H1 (cell line): ENCODE measurements around the gene ARHGEF4.

Experiments used
- CBX8 ChIP-seq: fragments of 300-800, 300-1000 bp; sonication (generic); IDR thresholded peaks from 2 replicates; pipeline ENCODE4 v1.7.1; 2016; ENCODE audit warnings: low read depth, low read length, borderline replicate concordance
- CHD1 ChIP-seq: IDR thresholded peaks from 2 replicates; pipeline ENCODE4 v1.6.1; 2012; ENCODE audit warnings: low read depth, low read length, improper control_type of control experiment
- CREB1 ChIP-seq: IDR thresholded peaks from 2 replicates; pipeline ENCODE4 v1.6.1; 2012; ENCODE audit warnings: inconsistent platforms
- CTCF ChIP-seq, 3 experiments: IDR thresholded peaks; 1 replicate in 2 of 3; 2 replicates in 1 of 3; pipeline versions ENCODE4 v1.5.1 to v1.6.1; 2011; ENCODE audit warnings: low read length in 3 of 3, mild to moderate bottlenecking in 3 of 3, inconsistent platforms in 2 of 3, low read depth in 1 of 3, moderate library complexity in 1 of 3; ENCODE audit not compliant: insufficient read depth in 1 of 3; ENCODE audit errors: control extremely low read depth in 1 of 3
- EP300 ChIP-seq, 2 experiments: IDR thresholded peaks; 1 replicate in 1 of 2; 2 replicates in 1 of 2; pipeline ENCODE4 v1.6.1; 2011 to 2012; ENCODE audit warnings: low read depth in 2 of 2, low read length in 2 of 2, mild to moderate bottlenecking in 2 of 2, borderline replicate concordance in 1 of 2, inconsistent platforms in 1 of 2, moderate library complexity in 1 of 2
- EZH2 ChIP-seq: fragments of 200-600 bp; sonication (generic); IDR thresholded peaks from 2 replicates; pipeline ENCODE4 v1.7.1; 2012; ENCODE audit warnings: low read depth, mild to moderate bottlenecking, moderate library complexity, low read length, inconsistent platforms; ENCODE audit not compliant: severe bottlenecking
- KDM1A ChIP-seq: fragments of 200-600, 300-600 bp; sonication (generic); IDR thresholded peaks from 2 replicates; pipeline ENCODE4 v1.7.1; 2016; ENCODE audit warnings: mild to moderate bottlenecking, low read length, borderline replicate concordance
- POLR2A ChIP-seq, 2 experiments: IDR thresholded peaks; 1 replicate in 1 of 2; 2 replicates in 1 of 2; pipeline ENCODE4 v1.6.1; 2011; ENCODE audit warnings: low read depth in 2 of 2, low read length in 2 of 2, mild to moderate bottlenecking in 2 of 2; ENCODE audit errors: control extremely low read depth in 1 of 2
- POLR2AphosphoS5 ChIP-seq: IDR thresholded peaks from 2 replicates; pipeline ENCODE4 v1.6.1; 2011; ENCODE audit warnings: low read depth, low read length
- RAD21 ChIP-seq, 2 experiments: IDR thresholded peaks in 1 of 2; conservative IDR thresholded peaks in 1 of 2; 2 replicates each; pipeline ENCODE4 v1.6.1; 2011; ENCODE audit warnings: low read depth in 2 of 2, low read length in 2 of 2, improper control_type of control experiment in 1 of 2, inconsistent platforms in 1 of 2, mild to moderate bottlenecking in 1 of 2, moderate library complexity in 1 of 2
- RFX5 ChIP-seq: IDR thresholded peaks from 2 replicates; pipeline ENCODE4 v1.6.1; 2011; ENCODE audit warnings: low read depth, low read length, improper control_type of control experiment, borderline replicate concordance
- SIX5 ChIP-seq: IDR thresholded peaks from 2 replicates; pipeline ENCODE4 v1.6.1; 2011; ENCODE audit warnings: mild to moderate bottlenecking, low read depth, low read length
- YY1 ChIP-seq: IDR thresholded peaks from 2 replicates; pipeline ENCODE4 v1.6.1; 2011; ENCODE audit warnings: low read depth, mild to moderate bottlenecking, low read length
- TF ChIP-seq, protein P1 (sequence below): IDR thresholded peaks from 2 replicates; pipeline ENCODE4 v1.6.1; 2011; ENCODE audit warnings: low read length, improper control_type of control experiment

- TF ChIP-seq CBX8, result no peak
- TF ChIP-seq, protein P1, sequence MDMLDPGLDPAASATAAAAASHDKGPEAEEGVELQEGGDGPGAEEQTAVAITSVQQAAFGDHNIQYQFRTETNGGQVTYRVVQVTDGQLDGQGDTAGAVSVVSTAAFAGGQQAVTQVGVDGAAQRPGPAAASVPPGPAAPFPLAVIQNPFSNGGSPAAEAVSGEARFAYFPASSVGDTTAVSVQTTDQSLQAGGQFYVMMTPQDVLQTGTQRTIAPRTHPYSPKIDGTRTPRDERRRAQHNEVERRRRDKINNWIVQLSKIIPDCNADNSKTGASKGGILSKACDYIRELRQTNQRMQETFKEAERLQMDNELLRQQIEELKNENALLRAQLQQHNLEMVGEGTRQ, result no peak
- no peak for TF ChIP-seq CTCF (IDR thresholded peaks at IDR 0.05; ENCODE audit: control extremely low read depth in 1 of 3, insufficient read depth in 1 of 3, low read depth in 1 of 3, low read length in 3 of 3)
- no peak for TF ChIP-seq RAD21 (IDR thresholded peaks at IDR 0.05 in 1 of 2, conservative IDR thresholded peaks at IDR 0.05 in 1 of 2; ENCODE audit: low read depth in 2 of 2, low read length in 2 of 2)
- TF ChIP-seq EP300 (IDR thresholded peaks at IDR 0.05; ENCODE audit: borderline replicate concordance in 1 of 2, low read depth in 2 of 2, low read length in 2 of 2), result no peak
- TF ChIP-seq POLR2A (IDR thresholded peaks at IDR 0.05; ENCODE audit: control extremely low read depth in 1 of 2, low read depth in 2 of 2, low read length in 2 of 2), result no peak
- TF ChIP-seq POLR2AphosphoS5, result no peak
- TF ChIP-seq CREB1, result no peak
- no peak for TF ChIP-seq YY1
- TF ChIP-seq EZH2, result no peak
- no peak for TF ChIP-seq KDM1A
- TF ChIP-seq SIX5, result no peak
- no peak for TF ChIP-seq RFX5
- TF ChIP-seq CHD1, result no peak
These were observed 94.3 kb downstream of the ARHGEF4 start for GRCh38 chr2:130930740-130931659.
